GM03348 (cell line): ENCODE data around the gene NKD1.

Experiments
- DNase-seq: peaks from one replicate; pipeline ENCODE4 v3.0.0; 2012; ENCODE audit warnings: low spot score

Gene NKD1

GRCh38 chr16:50580180-50580798, 32.1 kb downstream of the NKD1 start:
- DNase-seq, result peak; percentile 45

- no peak for DNase-seq
These were observed 33.6 kb downstream of the NKD1 start for GRCh38 chr16:50581845-50582244.

GRCh38 chr16:50583211-50583610, 35.0 kb downstream of the NKD1 start:
- no peak for DNase-seq

GRCh38 chr16:50584033-50584722, 36.0 kb downstream of the NKD1 start:
- DNase-seq, result no peak

GRCh38 chr16:50585331-50585776, 37.2 kb downstream of the NKD1 start:
- peak; percentile 34 for DNase-seq

- DNase-seq, result no peak
These were observed 39.3 kb downstream of the NKD1 start for GRCh38 chr16:50587543-50587942.

GRCh38 chr16:50588276-50588675, 40.1 kb downstream of the NKD1 start:
- DNase-seq, result no peak

- no peak for DNase-seq
These were observed 43.0 kb downstream of the NKD1 start for GRCh38 chr16:50591209-50591608.

- DNase-seq, result no peak
These were observed 43.9 kb downstream of the NKD1 start for GRCh38 chr16:50591800-50592771.

- no peak for DNase-seq
These were observed 44.8 kb downstream of the NKD1 start for GRCh38 chr16:50592996-50593395.

GRCh38 chr16:50593410-50594150, 45.4 kb downstream of the NKD1 start:
- DNase-seq, result no peak

- DNase-seq, result no peak
These were observed 46.4 kb downstream of the NKD1 start for GRCh38 chr16:50594308-50595260.

GRCh38 chr16:50595859-50596258, 47.7 kb downstream of the NKD1 start:
- no peak for DNase-seq

- DNase-seq, result no peak
These were observed 48.7 kb downstream of the NKD1 start for GRCh38 chr16:50596762-50597450.

- no peak for DNase-seq
These were observed 49.5 kb downstream of the NKD1 start for GRCh38 chr16:50597563-50598255.

GRCh38 chr16:50598256-50598894, 50.2 kb downstream of the NKD1 start:
- no peak for DNase-seq

- no peak for DNase-seq
These were observed 50.8 kb downstream of the NKD1 start for GRCh38 chr16:50598936-50599361.

GRCh38 chr16:50599494-50599893, 51.3 kb downstream of the NKD1 start:
- DNase-seq, result no peak
